Muscle layer of duodenum (tissue), 2 donors: ENCODE data around the gene TECRL.

Experiments used
- H3K27ac ChIP-seq: one replicate; pipeline ENCODE4 v1.7.0; 2013; ENCODE audit warnings: mild to moderate bottlenecking, low read length
- H3K27me3 ChIP-seq: one replicate; pipeline ENCODE4 v1.7.0; 2013; ENCODE audit warnings: low read depth, mild to moderate bottlenecking, control low read depth, low read length
- H3K36me3 ChIP-seq, 2 donors: one replicate each; pipeline ENCODE4 v1.7.0; 2013; ENCODE audit warnings: low read length in 2 of 2, control low read depth in 1 of 2, mild to moderate bottlenecking in 1 of 2; ENCODE audit not compliant: insufficient read depth in 2 of 2, control insufficient read depth in 1 of 2
- H3K4me1 ChIP-seq, 2 donors: one replicate each; pipeline ENCODE4 v1.7.0; 2013; ENCODE audit warnings: low read length in 2 of 2, mild to moderate bottlenecking in 2 of 2, control low read depth in 1 of 2, moderate library complexity in 1 of 2; ENCODE audit not compliant: insufficient read depth in 2 of 2, control insufficient read depth in 1 of 2
- H3K4me3 ChIP-seq, 2 donors: one replicate each; pipeline ENCODE4 v1.7.0; 2013; ENCODE audit warnings: low read length in 2 of 2, low read depth in 1 of 2, mild to moderate bottlenecking in 1 of 2
- H3K9me3 ChIP-seq, 2 donors: one replicate each; pipeline ENCODE4 v1.7.0; 2013; ENCODE audit warnings: low read length in 2 of 2, control low read depth in 1 of 2, mild to moderate bottlenecking in 1 of 2; ENCODE audit not compliant: control insufficient read depth in 1 of 2
- donor health status: healthy.

TECRL gene

GRCh38 chr4:64384237-64385203 lies 24.7 kb downstream of the TECRL start:
- Histone ChIP-seq H3K36me3 (no peaks in the 10 kb centered on the region), H3K4me3 (no peak overlapping the region), H3K27me3 (no peaks in the 10 kb centered on the region), H3K4me1 (no peaks in the 10 kb centered on the region), H3K27ac (no peak overlapping the region), H3K9me3 (no peaks in the 10 kb centered on the region)

- Histone ChIP-seq H3K27me3 (no peaks in the 10 kb centered on the region), H3K36me3 (no peaks in the 10 kb centered on the region), H3K9me3 (no peaks in the 10 kb centered on the region), H3K4me3 (no peak overlapping the region), H3K27ac (no peak overlapping the region), H3K4me1 (no peaks in the 10 kb centered on the region)
Observed at GRCh38 chr4:64368741-64369140, 40.5 kb downstream of the TECRL start.

- Histone ChIP-seq H3K36me3 (no peaks in the 10 kb centered on the region), H3K9me3 (no peaks in the 10 kb centered on the region), H3K27ac (no peak overlapping the region), H3K4me3 (no peak overlapping the region), H3K4me1 (no peaks in the 10 kb centered on the region), H3K27me3 (no peaks in the 10 kb centered on the region)
Observed at GRCh38 chr4:64361399-64361740, 47.9 kb downstream of the TECRL start.

GRCh38 chr4:64360664-64361398 lies 48.4 kb downstream of the TECRL start:
- H3K27ac ChIP-seq = no peak overlapping the region
- no peaks in the 10 kb centered on the region for H3K9me3 ChIP-seq
- H3K4me1 ChIP-seq = no peaks in the 10 kb centered on the region
- no peak overlapping the region for H3K4me3 ChIP-seq
- H3K36me3 ChIP-seq = no peaks in the 10 kb centered on the region
- no peaks in the 10 kb centered on the region for H3K27me3 ChIP-seq

- Histone ChIP-seq H3K9me3 (no peaks in the 10 kb centered on the region), H3K4me3 (no peak overlapping the region), H3K27me3 (no peaks in the 10 kb centered on the region), H3K4me1 (no peaks in the 10 kb centered on the region), H3K27ac (no peak overlapping the region), H3K36me3 (no peaks in the 10 kb centered on the region)
Observed at GRCh38 chr4:64359489-64359888, 49.8 kb downstream of the TECRL start.

- Histone ChIP-seq H3K4me1 (no peaks in the 10 kb centered on the region), H3K27me3 (no peaks in the 10 kb centered on the region), H3K4me3 (no peak overlapping the region), H3K9me3 (no peaks in the 10 kb centered on the region), H3K36me3 (no peaks in the 10 kb centered on the region), H3K27ac (no peak overlapping the region)
Observed at GRCh38 chr4:64353904-64354303, 55.3 kb downstream of the TECRL start.

GRCh38 chr4:64341711-64342110 lies 67.5 kb downstream of the TECRL start:
- Histone ChIP-seq H3K27me3 (no peaks in the 10 kb centered on the region), H3K36me3 (no peaks in the 10 kb centered on the region), H3K27ac (no peak overlapping the region)

GRCh38 chr4:64340218-64341110 lies 68.8 kb downstream of the TECRL start:
- no peak overlapping the region for H3K4me3 ChIP-seq
- H3K27me3 ChIP-seq = no peaks in the 10 kb centered on the region
- no peaks in the 10 kb centered on the region for H3K36me3 ChIP-seq
- H3K27ac ChIP-seq = no peak overlapping the region
- no peaks in the 10 kb centered on the region for H3K9me3 ChIP-seq
- no peaks in the 10 kb centered on the region for H3K4me1 ChIP-seq

More at GRCh38 chr4:64341711-64342110, 67.5 kb downstream of the TECRL start:
- no peaks in the 10 kb centered on the region for H3K9me3 ChIP-seq
- no peaks in the 10 kb centered on the region for H3K4me1 ChIP-seq
- H3K4me3 ChIP-seq = no peak overlapping the region

GRCh38 chr4:64334964-64335363 lies 74.3 kb downstream of the TECRL start:
- H3K4me3 ChIP-seq = no peak overlapping the region
- no peak overlapping the region for H3K27ac ChIP-seq
- H3K36me3 ChIP-seq = no peaks in the 10 kb centered on the region
- no peaks in the 10 kb centered on the region for H3K9me3 ChIP-seq
- H3K4me1 ChIP-seq = no peaks in the 10 kb centered on the region
- H3K27me3 ChIP-seq = no peaks in the 10 kb centered on the region

- H3K27me3 ChIP-seq = no peaks in the 10 kb centered on the region
- peaks cover under 1 to 6% of the 10 kb centered on the region in 2 donors for H3K9me3 ChIP-seq
- no peak overlapping the region for H3K27ac ChIP-seq
- H3K4me1 ChIP-seq = no peaks in the 10 kb centered on the region
- H3K4me3 ChIP-seq = no peak overlapping the region
- H3K36me3 ChIP-seq = no peaks in the 10 kb centered on the region
Observed at GRCh38 chr4:64330143-64330542, 79.1 kb downstream of the TECRL start.

- H3K9me3 ChIP-seq = peaks cover 4 to 9% of the 10 kb centered on the region in 2 donors
- no peak overlapping the region for H3K27ac ChIP-seq
- no peaks in the 10 kb centered on the region for H3K36me3 ChIP-seq
- no peak overlapping the region for H3K4me3 ChIP-seq
- no peaks in the 10 kb centered on the region for H3K4me1 ChIP-seq
- H3K27me3 ChIP-seq = no peaks in the 10 kb centered on the region
Observed at GRCh38 chr4:64327237-64327636, 82.0 kb downstream of the TECRL start.
